Transverse colon (tissue), 4 donors: ENCODE results near the gene ANKRD11. TPM values are rescaled to one million over a fixed set of nuclear protein-coding genes. Genes with fewer than 3 reads are reported as not detected.
"Not testable (repeated sequence)": the region's sequence is repeated elsewhere in the genome, so short reads cannot be mapped to it uniquely, and the experiment has no call there.

Experiments
- DNase-seq: peaks from one replicate; pipeline ENCODE4 v3.0.0-alpha.2; 2019
- H3K27ac ChIP-seq, 4 donors: fragments of 200-600 bp; sonication (generic); 2 replicates each; pipeline ENCODE4 v1.5.1; 2016 to 2018; ENCODE audit warnings: inconsistent platforms in 4 of 4
- H3K27me3 ChIP-seq: fragments of 200-600 bp; sonication (generic); 2 replicates; pipeline ENCODE4 v1.5.1; 2017; ENCODE audit warnings: inconsistent platforms
- H3K36me3 ChIP-seq, 4 donors: fragments of 200-600 bp; sonication (generic); 2 replicates each; pipeline ENCODE4 v1.5.1; 2017 to 2019; ENCODE audit warnings: inconsistent platforms in 4 of 4
- H3K4me1 ChIP-seq, 4 donors: fragments of 200-600 bp; sonication (generic); 2 replicates each; pipeline ENCODE4 v1.5.1; 2017 to 2020; ENCODE audit warnings: inconsistent platforms in 4 of 4
- H3K4me3 ChIP-seq, 4 donors: fragments of 200-600 bp; sonication (generic); 1 replicate in 1 of 4; 2 replicates in 3 of 4; pipeline versions ENCODE4 v1.5.1 to v1.6.1; 2017 to 2019; ENCODE audit warnings: inconsistent platforms in 4 of 4
- H3K9me3 ChIP-seq, 2 donors: fragments of 200-600 bp; sonication (generic); 2 replicates each; pipeline ENCODE4 v1.5.1; 2017 to 2019; ENCODE audit warnings: inconsistent platforms in 2 of 2
- CTCF ChIP-seq, 5 experiments: fragments of 200-600 bp in 3 of 5; fragments of 450-650 bp in 2 of 5; sonication (generic) in 3 of 5; IDR thresholded peaks; 1 replicate in 2 of 5; 2 replicates in 3 of 5; pipeline ENCODE4 v1.5.1; 2016 to 2017; ENCODE audit warnings: antibody characterized with exemption in 5 of 5, inconsistent platforms in 3 of 5, mild to moderate bottlenecking in 2 of 5, moderate library complexity in 1 of 5
- EP300 ChIP-seq: sonication (generic); formaldehyde crosslinking; IDR thresholded peaks from one replicate; pipeline ENCODE4 v1.6.1; 2017; ENCODE audit warnings: antibody characterized with exemption, low read depth
- POLR2A ChIP-seq: fragments of 450-650 bp; IDR thresholded peaks from one replicate; pipeline ENCODE4 v1.6.1; 2016; ENCODE audit warnings: antibody characterized with exemption, mild to moderate bottlenecking, moderate library complexity
- POLR2AphosphoS5 ChIP-seq, 3 donors: sonication (generic); formaldehyde crosslinking; IDR thresholded peaks; one replicate each; pipeline ENCODE4 v1.6.1; 2016; ENCODE audit warnings: antibody characterized with exemption in 3 of 3
- WGBS, 2 donors: methylation state at CpG; one replicate each; pipeline ENCODE4 v1.1.5; 2018; ENCODE audit warnings: low coverage in 1 of 2; 5-methylcytosine and 5-hydroxymethylcytosine counted together
- in situ Hi-C, 4 donors: fragments of 200-750 bp; cut with MboI; loops; one replicate each; pipeline versions ENCODE4 v1.15.0 to v1.15.1; 2017; ENCODE audit warnings: low sequenced_read_pairs in 3 of 4, low pct_ligation_motif_present in 1 of 4, low pct_unique_long_range_greater_than_20kb in 1 of 4
- intact Hi-C: fragments of 100-400 bp; cut with DNase I; formaldehyde crosslinking; loops from one replicate; pipeline ENCODE4 v1.15.1; 2023; ENCODE audit warnings: low total_unique reads
- total RNA-seq, 4 donors: library from RNA; depleted of rRNA; stranded (reverse); fragments of >200 nt; gene quantifications; one replicate each; pipeline ENCODE4 v1.1.0, GENCODE V29; 2016

The ANKRD11 gene
- total RNA-seq, 4 donors from 2014 or later: 109 to 281 (median 142) TPM

- Histone ChIP-seq H3K27me3 (no peaks in the 10 kb centered on the region), H3K4me1 (peaks cover 20 to 70% (median 27%) of the 10 kb centered on the region in 4 donors), H3K9me3 (no peaks in the 10 kb centered on the region), H3K27ac (peak overlapping the region in 1 of 4 donors; percentile 3), H3K36me3 (no peaks in the 10 kb centered on the region), H3K4me3 (no peak overlapping the region)
- no peak for DNase-seq
- WGBS, 2 donors: 71 to 86% methylated on average over 4 to 14 of the region's 14 CpGs
- intact Hi-C loops: loop anchor here (5.0 to 10.0 kb wide), 2 partner anchors 152 to 175 kb away; partner anchors contain the start of gene SPG7
- in situ Hi-C loops: loop anchor here in 2 of 4 donors (10.0 kb wide), 2 partner anchors 162 to 172 kb away; partner anchors contain the start of genes ANKRD11 (in 1 of the 2) and SPG7 (in 1 of the 2)
- TF ChIP-seq EP300 (no peak), POLR2AphosphoS5 (IDR thresholded peaks at IDR 0.05) (no peak), POLR2A (no peak), CTCF (IDR thresholded peaks at IDR 0.05) (no peak)
Measured at GRCh38 chr16:89332243-89332901, 158.0 kb downstream of the ANKRD11 start.

GRCh38 chr16:89331371-89332109, 158.8 kb downstream of the ANKRD11 start:
- intact Hi-C loops: loop anchor here (5.0 to 10.0 kb wide), 2 partner anchors 153 to 176 kb away; partner anchors contain the start of gene SPG7
- DNase-seq: no peak
- TF ChIP-seq POLR2A (no peak), CTCF (IDR thresholded peaks at IDR 0.05) (no peak), EP300 (no peak), POLR2AphosphoS5 (IDR thresholded peaks at IDR 0.05) (no peak)
- Histone ChIP-seq H3K27me3 (no peaks in the 10 kb centered on the region), H3K4me1 (peaks cover 20 to 72% (median 29%) of the 10 kb centered on the region in 4 donors), H3K27ac (no peak overlapping the region), H3K9me3 (no peaks in the 10 kb centered on the region), H3K36me3 (no peaks in the 10 kb centered on the region), H3K4me3 (no peak overlapping the region)
- 85 to 88% methylated on average over 9 to 14 of the region's 14 CpGs for WGBS, 2 donors
- in situ Hi-C loops: loop anchor here in 2 of 4 donors (10.0 kb wide), 2 partner anchors 163 to 173 kb away; partner anchors contain the start of genes ANKRD11 (in 1 of the 2) and SPG7 (in 1 of the 2)

- TF ChIP-seq POLR2A (no peak), POLR2AphosphoS5 (IDR thresholded peaks at IDR 0.05) (no peak), EP300 (no peak), CTCF (IDR thresholded peaks at IDR 0.05) (no peak)
- Histone ChIP-seq H3K36me3 (no peaks in the 10 kb centered on the region), H3K9me3 (no peaks in the 10 kb centered on the region), H3K27ac (peak overlapping the region in 3 of 4 donors; percentile 4 to 44 (median 23)), H3K4me3 (no peak overlapping the region), H3K4me1 (peaks cover 32 to 72% (median 37%) of the 10 kb centered on the region in 4 donors), H3K27me3 (no peaks in the 10 kb centered on the region)
- no peak for DNase-seq
- intact Hi-C loops (loop anchor here (5.0 to 10.0 kb wide), 2 partner anchors 154 to 177 kb away; partner anchors contain the start of gene SPG7), in situ Hi-C loops (loop anchor here in 2 of 4 donors (10.0 kb wide), 2 partner anchors 164 to 174 kb away; partner anchors contain the start of genes ANKRD11 (in 1 of the 2) and SPG7 (in 1 of the 2))
- WGBS, 2 donors: 63 to 73% methylated on average over 2 to 24 of the region's 25 CpGs
Measured at GRCh38 chr16:89330177-89330856, 160.0 kb downstream of the ANKRD11 start.

- not testable (repeated sequence) for H3K4me3 ChIP-seq, H3K9me3 ChIP-seq, H3K36me3 ChIP-seq, DNase-seq, H3K27me3 ChIP-seq
- intact Hi-C loops: loop anchor here (5.0 to 10.0 kb wide), 2 partner anchors 155 to 177 kb away; partner anchors contain the start of gene SPG7
- H3K27ac ChIP-seq: peak overlapping the region in 1 of 4 donors; percentile 44
- H3K4me1 ChIP-seq: peaks cover 27 to 72% (median 36%) of the 10 kb centered on the region in 4 donors
- WGBS, 2 donors: 91 to 100% methylated on average over 1 to 4 of the region's 4 CpGs
- in situ Hi-C loops: loop anchor here in 2 of 4 donors (10.0 kb wide), 2 partner anchors 165 to 175 kb away; partner anchors contain the start of genes ANKRD11 (in 1 of the 2) and SPG7 (in 1 of the 2)
Measured at GRCh38 chr16:89329830-89330176, 160.6 kb downstream of the ANKRD11 start.

GRCh38 chr16:89328412-89329400, 161.7 kb downstream of the ANKRD11 start:
- WGBS, 2 donors: 91% methylated on average over 15 to 41 of the region's 41 CpGs
- H3K27me3 ChIP-seq, H3K36me3 ChIP-seq, H3K4me3 ChIP-seq, intact Hi-C loops, DNase-seq, in situ Hi-C loops, H3K27ac ChIP-seq, H3K9me3 ChIP-seq: not testable (repeated sequence)
- H3K4me1 ChIP-seq: peaks cover 16 to 72% (median 32%) of the 10 kb centered on the region in 4 donors
